ENCODE data around the gene HOXC9.

Gene HOXC9

DNA sequence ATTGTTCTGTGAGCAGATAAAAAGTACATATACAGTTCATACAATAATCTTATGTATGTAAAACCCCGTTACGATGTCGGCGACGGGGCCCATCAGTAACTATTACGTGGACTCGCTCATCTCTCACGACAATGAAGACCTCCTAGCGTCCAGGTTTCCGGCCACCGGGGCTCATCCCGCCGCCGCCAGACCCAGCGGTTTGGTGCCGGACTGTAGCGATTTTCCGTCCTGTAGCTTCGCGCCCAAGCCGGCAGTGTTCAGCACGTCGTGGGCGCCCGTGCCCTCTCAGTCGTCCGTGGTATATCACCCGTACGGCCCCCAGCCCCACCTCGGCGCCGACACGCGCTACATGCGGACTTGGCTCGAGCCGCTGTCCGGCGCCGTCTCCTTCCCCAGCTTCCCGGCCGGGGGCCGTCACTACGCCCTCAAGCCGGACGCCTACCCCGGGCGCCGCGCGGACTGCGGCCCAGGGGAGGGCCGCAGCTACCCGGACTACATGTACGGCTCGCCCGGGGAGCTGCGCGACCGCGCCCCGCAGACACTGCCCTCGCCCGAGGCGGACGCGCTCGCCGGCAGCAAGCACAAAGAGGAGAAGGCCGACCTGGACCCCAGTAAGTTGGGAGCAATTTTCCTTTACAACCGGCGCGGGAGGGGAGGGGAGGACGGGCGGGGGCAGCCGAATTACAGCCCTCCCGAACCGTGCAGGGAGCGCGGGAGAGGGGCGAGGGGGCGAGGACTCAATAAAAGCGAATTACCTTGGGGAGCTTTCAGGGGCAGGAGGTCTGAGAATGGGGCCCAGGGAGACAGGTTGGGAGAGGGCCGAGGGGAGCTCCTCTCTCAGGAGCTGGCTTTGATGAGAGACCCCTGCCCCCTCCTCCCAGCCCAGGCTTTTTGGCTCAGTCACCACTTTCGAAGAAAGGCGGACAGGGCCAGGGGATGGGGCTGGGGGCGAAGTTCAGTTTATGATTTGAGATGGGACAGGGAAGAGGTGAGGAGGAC lies at the start of gene HOXC9:
TSS of gene HOXC9 (plus strand) at position 46 of the 999 bp plus-strand sequence. CDS start at position 74, 28 bp downstream.
- no peak for FAIRE-seq

GRCh38 chr12:53950437-53950773 lies 49.6 kb upstream of the HOXC9 start:
- FAIRE-seq, result no peak

DNA sequence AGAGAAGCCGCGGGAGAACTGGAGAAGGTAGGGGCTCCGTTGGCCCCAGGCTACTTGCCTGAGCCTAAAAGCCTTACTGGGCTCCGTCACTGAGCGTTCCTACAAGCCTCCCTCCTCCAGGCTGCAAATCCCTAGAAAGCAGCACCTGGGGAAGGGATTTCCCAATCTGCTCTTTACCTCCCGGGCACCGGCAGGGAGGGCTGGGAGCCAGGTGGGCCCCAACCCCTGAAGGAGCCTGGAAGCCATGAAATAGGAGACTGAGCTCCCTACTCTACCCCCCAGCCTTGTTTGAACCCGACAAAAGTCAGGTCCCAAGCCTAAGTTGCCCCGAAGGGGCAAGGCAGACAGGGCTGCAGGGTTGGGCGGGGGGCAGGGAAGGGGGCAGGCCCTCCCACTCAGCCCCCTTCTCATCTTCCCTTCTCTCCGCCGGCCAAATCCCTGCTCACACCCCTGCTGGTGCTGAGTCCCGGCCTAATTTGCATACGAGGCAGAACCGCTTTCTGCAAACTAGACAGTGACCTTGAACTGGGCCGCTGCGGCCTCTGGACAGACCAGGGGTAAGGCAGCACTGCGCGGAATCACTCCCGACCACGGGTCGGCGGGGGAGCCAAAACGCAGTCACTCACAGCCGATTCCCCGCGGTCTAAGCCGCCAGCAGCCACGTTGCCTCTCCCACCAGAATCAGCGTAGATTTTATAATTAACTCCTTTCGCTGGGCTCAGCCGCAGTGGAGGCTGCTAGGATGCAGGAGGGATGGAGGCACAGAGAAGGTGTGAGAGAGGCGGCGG lies 49.0 kb upstream of the HOXC9 start:
- FAIRE-seq, result no peak

- FAIRE-seq, result no peak
Observed at GRCh38 chr12:53951577-53952334, 48.2 kb upstream of the HOXC9 start.

DNA sequence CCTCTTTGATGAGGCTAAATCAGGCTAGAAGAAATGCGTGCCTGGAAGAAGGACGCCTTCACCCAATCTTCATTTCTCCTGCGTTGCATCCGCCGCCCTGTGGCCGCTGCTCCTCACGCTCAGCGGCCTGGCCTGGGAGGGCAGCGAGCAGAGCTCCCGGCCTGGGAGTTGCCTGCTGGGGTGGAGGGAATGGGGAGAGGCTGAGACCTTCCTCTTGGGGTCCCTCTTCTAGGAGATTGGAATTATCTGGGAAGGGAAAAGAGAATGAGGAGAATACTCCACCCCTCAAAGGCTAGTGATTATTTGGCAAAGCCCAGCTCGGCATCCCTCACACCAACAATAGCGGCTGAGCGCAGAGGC lies 47.6 kb upstream of the HOXC9 start:
- no peak for FAIRE-seq

DNA sequence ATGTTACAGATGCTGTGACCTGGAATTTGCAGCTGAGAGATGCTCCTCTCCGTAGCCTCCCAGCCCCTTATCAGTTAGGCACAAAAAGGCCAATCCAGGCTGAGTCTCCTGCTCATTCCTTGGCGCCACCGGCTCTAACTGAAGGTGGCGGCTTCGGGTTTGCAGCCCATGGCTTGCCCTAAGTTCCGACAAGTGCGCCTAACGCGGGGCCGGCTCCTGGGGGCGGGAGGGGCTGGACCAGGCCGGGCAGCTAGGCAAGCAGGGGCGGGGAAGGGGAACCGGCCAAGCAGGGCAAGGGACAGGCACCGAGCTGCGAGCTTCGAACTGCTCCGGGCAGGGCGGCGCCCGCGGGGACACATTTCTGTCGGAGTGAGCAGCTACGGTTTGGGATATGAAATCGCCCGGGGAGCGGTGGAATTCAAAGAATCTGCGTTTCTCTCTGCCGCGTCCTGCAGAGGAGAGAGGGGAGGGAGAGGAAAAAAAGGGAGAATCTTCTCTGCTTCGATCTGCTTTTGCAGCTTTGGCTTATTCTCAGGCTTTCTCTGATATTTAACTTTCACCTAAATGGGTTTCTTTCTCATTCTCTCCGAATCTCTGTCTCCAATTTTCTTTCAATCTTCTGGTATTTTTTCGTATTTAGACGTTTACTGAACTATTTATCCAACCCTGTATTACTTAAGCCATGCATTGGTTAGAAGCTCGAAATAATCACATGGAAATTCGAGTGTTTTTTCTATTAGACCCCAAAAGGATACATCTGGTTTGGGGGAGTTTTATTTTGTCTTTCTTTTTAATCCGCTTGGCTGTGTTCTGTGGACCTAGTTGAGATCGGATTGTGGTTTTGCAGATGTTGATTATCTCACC lies 46.9 kb upstream of the HOXC9 start:
- no peak for FAIRE-seq

DNA sequence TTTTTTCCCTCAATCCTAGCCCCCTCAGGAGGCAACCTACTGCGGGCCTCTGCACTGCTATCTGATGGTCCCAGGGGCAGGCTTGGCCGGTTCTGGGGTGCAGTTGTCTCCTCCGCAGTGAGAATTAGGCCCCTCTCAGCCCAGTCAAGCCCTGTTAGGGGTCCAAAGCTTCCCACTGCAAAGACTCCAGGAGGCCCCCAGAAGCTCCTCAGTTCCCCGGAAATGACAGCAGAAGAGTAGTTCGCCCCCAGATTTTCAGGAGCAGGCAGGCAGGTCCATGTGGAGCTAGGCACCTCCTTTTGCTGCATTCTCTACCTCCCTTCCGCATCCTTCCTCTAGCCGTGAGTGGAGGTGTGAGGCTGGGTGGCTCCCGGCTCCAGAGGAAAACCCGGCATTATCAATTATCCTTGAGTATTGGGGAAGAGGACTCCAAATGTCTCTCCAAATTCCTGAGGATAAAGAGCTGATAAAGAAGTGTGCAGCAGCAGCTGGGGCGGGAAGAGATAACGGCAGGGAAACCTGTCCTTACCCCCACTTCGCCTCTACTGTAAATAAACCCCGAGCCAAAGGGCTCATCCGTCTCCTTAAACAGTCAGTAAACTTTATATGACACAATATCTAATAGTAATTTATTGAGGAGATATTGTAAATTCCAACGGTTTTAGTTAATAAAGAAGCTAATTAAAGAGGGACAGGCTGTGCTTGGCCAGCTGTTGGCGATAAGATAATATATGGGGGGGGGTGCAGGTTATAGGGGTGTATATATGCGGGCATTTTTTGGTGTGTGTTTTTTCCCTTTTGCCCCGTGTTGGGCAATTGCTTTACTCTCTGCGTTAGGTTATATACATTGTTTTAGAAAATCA lies 45.9 kb upstream of the HOXC9 start:
- FAIRE-seq, result no peak

- no peak for FAIRE-seq
Observed at GRCh38 chr12:53954694-53955035, 45.3 kb upstream of the HOXC9 start, which contains the start of gene HOXC12. HOXC12 (plus strand) TSS chr12:53954903; CDS start chr12:53954930, 27 bp downstream.

DNA sequence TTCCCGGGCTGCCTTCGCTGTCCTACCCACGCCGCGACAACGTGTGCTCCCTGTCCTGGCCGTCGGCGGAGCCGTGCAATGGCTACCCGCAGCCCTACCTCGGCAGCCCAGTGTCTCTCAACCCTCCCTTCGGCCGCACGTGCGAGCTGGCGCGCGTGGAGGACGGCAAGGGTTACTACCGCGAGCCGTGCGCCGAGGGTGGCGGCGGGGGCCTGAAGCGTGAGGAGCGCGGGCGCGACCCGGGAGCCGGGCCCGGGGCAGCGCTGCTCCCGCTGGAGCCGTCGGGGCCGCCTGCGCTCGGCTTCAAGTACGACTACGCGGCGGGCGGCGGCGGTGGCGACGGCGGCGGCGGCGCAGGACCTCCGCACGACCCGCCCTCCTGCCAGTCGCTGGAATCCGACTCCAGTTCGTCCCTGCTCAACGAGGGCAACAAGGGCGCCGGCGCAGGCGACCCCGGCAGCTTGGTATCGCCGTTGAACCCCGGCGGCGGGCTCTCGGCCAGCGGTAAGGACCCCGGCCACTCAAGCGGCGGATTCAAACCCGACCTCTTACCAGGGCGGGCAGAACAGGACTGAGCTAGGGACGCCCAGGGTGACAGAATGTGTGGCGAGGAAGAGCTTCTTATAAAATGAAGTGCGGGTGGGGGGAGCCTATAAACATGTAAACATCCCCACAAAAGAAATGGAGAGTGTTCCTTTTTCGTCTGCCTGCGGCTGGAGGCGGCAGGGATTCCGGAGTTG lies 44.8 kb upstream of the HOXC9 start:
- FAIRE-seq, result no peak

GRCh38 chr12:53955776-53956250 lies 44.1 kb upstream of the HOXC9 start:
- FAIRE-seq, result no peak

DNA sequence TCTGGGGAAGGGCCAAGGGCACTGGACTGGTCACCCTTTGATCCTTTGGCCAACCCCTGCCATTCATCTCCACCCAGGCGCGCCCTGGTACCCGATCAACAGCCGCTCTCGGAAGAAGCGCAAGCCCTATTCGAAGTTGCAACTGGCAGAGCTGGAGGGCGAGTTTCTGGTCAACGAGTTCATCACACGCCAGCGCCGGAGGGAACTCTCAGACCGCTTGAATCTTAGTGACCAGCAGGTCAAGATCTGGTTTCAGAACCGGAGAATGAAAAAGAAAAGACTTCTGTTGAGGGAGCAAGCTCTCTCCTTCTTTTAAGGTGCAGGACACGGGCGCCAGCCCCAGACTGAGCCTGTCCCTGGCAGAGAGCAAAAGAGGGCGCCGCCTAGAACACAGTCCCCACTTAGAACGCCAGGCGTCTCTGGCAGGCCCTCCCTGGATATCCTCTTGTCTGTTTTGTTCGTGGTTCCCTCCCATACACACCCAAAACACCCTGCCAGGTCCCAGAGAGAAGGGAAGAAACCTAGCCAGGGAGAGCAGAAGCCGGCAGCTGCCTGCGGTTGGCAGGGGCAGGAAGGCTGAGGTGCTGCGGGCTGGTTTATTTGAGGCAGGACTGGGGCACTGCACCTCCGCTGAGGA lies 43.6 kb upstream of the HOXC9 start:
- no peak for FAIRE-seq

DNA sequence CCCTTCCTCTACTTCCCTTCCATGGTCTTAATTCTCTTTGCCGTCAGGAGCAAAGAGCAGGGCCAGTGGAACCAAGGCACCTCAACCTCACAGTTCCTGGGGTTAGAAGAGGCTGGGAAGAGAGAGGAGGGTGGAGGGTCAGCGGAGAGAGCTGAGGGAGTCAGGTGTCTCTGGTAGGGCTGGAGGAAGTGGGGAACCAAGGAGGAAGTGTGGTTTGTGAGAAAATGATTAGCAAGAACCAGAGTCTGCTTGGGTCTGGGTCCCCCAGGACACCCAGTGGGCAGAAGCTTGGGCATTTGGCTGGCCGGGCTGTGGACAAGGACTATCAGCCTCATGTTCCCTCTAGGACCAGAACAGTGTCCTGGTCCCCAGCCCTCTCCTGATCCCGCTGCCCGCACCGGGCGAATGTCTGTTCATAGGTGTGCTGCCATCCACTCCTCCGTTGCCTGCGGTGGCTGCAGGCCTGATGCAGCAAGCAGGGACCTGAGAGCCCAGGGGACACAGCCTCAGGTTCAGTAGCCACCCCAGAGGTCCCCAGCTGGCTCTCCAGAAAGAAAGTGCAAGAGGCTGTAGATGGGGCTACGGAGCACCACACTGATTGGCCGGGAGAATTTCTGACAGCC lies 42.9 kb upstream of the HOXC9 start:
- no peak for FAIRE-seq

DNA sequence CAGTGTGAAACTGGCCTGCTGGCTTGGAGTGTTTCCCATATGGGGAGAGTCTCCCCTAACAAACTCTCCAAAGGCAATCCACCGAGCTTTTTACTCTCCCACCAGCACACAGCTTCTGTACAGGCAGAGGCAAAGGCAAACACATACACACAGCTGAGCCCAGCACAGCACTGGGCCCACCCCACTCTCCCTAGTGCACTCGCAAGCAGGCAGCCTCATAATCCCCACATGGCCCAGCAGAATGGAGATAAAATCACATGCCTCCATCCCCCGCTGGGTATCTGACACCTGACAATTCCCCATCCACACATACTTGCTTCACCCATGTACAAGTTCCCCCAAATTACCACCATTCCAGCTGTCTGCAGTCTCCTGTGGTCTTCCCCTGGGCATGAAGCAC lies 41.8 kb upstream of the HOXC9 start:
- no peak for FAIRE-seq

GRCh38 chr12:53959314-53959713 lies 40.6 kb upstream of the HOXC9 start:
- FAIRE-seq, result no peak

GRCh38 chr12:53960187-53961024 lies 39.6 kb upstream of the HOXC9 start:
- FAIRE-seq, result no peak

DNA sequence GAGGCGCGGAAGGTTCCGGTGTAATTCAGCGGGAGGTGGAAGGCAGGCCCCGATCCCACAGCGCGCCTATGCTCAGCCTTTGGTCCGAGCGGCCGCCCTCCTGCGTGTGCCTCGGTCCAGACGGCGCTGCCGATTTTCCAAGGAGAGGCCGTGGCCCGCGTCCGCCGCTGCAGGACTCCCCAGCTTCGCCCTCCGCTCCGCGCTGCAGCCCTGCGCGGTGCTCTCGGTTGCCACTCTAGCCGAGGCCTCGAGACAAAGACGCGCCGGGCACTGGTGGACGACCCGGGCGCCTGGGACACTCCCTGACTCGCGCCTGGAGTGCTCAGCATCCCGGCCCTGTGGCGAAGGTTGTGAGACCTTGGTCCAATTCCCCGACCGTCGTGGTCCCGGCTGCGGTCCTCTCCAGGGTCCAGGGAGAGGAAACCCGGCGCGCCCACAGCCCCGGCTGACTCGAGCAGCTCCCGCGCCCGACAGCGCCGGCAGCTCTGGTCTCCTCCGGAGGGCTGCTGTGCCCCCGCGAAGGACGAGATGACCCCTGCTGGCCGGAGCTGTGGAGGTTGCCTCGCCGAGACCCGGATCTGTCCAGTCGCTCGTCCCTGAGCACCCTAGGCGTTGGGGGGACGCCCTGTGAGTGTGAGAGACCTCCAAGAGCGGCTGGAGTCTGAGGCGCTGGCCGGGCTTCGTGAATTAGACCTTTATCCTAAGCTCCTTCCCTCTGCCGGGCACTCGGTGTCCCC lies 38.8 kb upstream of the HOXC9 start:
- FAIRE-seq, result no peak

- FAIRE-seq, result no peak
Observed at GRCh38 chr12:53963005-53963404, 37.0 kb upstream of the HOXC9 start.

All from TTC549 (cell line).